Keratinocyte (primary cell): ENCODE measurements around the gene FAM83D.

Experiments used
- EZH2 ChIP-seq: IDR thresholded peaks from one replicate; pipeline ENCODE4 v1.6.1; 2012; ENCODE audit warnings: inconsistent platforms, mild to moderate bottlenecking, low read length, moderate library complexity
- TF ChIP-seq, protein P1 (sequence below), 3 experiments: IDR thresholded peaks in 1 of 3; conservative IDR thresholded peaks in 1 of 3; optimal IDR thresholded peaks in 1 of 3; 2 replicates in 2 of 3; 3 replicates in 1 of 3; pipeline versions ENCODE3 to v1.5.1; 2011; ENCODE audit warnings: low read length in 3 of 3, mild to moderate bottlenecking in 3 of 3, moderate library complexity in 2 of 3, control low read depth in 1 of 3, inconsistent platforms in 1 of 3; ENCODE audit not compliant: insufficient read depth in 2 of 3; ENCODE audit errors: extremely low read depth in 1 of 3

DNA sequence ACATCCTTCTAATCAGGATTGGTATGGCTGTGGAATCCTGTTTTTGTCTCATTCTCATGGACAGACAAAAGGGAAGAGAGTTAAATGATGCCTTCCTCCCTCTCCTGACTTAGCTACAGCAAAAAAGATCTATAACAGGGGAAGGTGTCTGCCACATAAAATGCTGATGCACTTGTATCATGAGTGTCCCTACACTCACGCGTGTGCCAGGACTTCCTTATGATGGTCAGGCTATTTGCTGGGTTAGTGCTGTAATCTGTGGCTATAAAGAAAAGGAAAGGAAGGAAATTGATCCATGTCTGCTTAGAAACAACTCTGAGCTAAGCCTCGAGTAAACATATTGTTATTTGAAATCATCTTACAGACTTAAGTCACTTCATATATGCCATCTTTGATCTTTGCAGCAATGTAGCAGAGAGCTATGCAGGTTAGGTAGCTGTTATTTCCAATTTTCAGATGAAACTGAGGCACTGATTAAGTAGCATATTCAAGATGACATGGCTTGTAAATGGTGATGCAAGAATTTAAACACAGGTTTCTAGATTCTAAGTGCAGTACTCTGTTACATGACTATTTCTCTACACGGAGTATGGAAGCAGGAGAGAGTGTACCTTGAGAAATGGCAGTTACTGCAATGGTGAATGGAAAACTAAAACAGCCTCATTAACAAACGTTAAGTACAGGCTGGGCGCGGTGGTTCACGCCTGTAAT is 27.6 kb downstream of the FAM83D start:
- no peak for TF ChIP-seq EZH2
- TF ChIP-seq, protein P1, sequence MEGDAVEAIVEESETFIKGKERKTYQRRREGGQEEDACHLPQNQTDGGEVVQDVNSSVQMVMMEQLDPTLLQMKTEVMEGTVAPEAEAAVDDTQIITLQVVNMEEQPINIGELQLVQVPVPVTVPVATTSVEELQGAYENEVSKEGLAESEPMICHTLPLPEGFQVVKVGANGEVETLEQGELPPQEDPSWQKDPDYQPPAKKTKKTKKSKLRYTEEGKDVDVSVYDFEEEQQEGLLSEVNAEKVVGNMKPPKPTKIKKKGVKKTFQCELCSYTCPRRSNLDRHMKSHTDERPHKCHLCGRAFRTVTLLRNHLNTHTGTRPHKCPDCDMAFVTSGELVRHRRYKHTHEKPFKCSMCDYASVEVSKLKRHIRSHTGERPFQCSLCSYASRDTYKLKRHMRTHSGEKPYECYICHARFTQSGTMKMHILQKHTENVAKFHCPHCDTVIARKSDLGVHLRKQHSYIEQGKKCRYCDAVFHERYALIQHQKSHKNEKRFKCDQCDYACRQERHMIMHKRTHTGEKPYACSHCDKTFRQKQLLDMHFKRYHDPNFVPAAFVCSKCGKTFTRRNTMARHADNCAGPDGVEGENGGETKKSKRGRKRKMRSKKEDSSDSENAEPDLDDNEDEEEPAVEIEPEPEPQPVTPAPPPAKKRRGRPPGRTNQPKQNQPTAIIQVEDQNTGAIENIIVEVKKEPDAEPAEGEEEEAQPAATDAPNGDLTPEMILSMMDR (optimal IDR thresholded peaks at IDR 0.05 in 1 of 3, IDR thresholded peaks at IDR 0.05 in 1 of 3, conservative IDR thresholded peaks at IDR 0.05 in 1 of 3; ENCODE audit: extremely low read depth in 1 of 3, insufficient read depth in 2 of 3, low read length in 3 of 3) = no peak
